Lung (tissue), 12 donors: ENCODE results near the gene BPIFB3. TPM values are rescaled to one million over a fixed set of nuclear protein-coding genes. Genes with fewer than 3 reads are reported as not detected.

Experiments used
- ATAC-seq: fragments of 200-7000 bp; cut with Tn5 transposase; one replicate; pipeline ENCODE4 v1.9.1; 2020; ENCODE audit warnings: moderate number of reproducible peaks; ENCODE audit not compliant: insufficient read depth, low FRiP score
- DNase-seq, 3 donors: peaks; one replicate each; pipeline ENCODE4 v3.0.0-alpha.2; 2013 to 2017
- H3K27ac ChIP-seq, 2 donors: one replicate each; pipeline ENCODE4 v1.5.1; 2013; ENCODE audit warnings: mild to moderate bottlenecking in 2 of 2, moderate library complexity in 2 of 2, control low read depth in 1 of 2, inconsistent platforms in 1 of 2, low read depth in 1 of 2, low read length in 1 of 2
- H3K27me3 ChIP-seq, 3 donors: one replicate each; pipeline ENCODE4 v1.5.1; 2013; ENCODE audit warnings: low read length in 2 of 3; ENCODE audit not compliant: control insufficient read depth in 3 of 3, insufficient read depth in 3 of 3
- H3K36me3 ChIP-seq, 4 donors: one replicate each; pipeline ENCODE4 v1.5.1; 2013; ENCODE audit warnings: low read length in 4 of 4, mild to moderate bottlenecking in 1 of 4, moderate library complexity in 1 of 4; ENCODE audit not compliant: control insufficient read depth in 4 of 4, insufficient read depth in 4 of 4
- H3K4me1 ChIP-seq, 5 donors: one replicate each; pipeline ENCODE4 v1.5.1; 2013; ENCODE audit warnings: low read length in 5 of 5, mild to moderate bottlenecking in 2 of 5, moderate library complexity in 1 of 5; ENCODE audit not compliant: control insufficient read depth in 5 of 5, insufficient read depth in 5 of 5
- H3K4me3 ChIP-seq: one replicate; pipeline ENCODE4 v1.5.1; 2013; ENCODE audit warnings: mild to moderate bottlenecking, control low read depth, moderate library complexity
- H3K9ac ChIP-seq, 2 donors: one replicate each; pipeline ENCODE4 v1.5.1; 2013; ENCODE audit warnings: low read length in 2 of 2, control low read depth in 1 of 2; ENCODE audit not compliant: insufficient read depth in 1 of 2
- H3K9me3 ChIP-seq, 4 donors: one replicate each; pipeline ENCODE4 v1.5.1; 2013; ENCODE audit warnings: low read length in 3 of 4, mild to moderate bottlenecking in 1 of 4, moderate library complexity in 1 of 4; ENCODE audit not compliant: control insufficient read depth in 4 of 4, insufficient read depth in 3 of 4
- WGBS, 2 donors: extraction: QIAGEN DNeasy Blood & Tissue Kit; methylation state at CpG; one replicate each; pipeline ENCODE4 v1.1.7; 2013; 5-methylcytosine and 5-hydroxymethylcytosine counted together
- polyA plus RNA-seq, 2 donors: library from polyadenylated mRNA; stranded (reverse); fragments of 200-250 nt; gene quantifications; one replicate each; pipeline ENCODE4 v1.2.1, GENCODE V29; 2013
- total RNA-seq, 2 donors: library from RNA; depleted of rRNA in 1 of 2; stranded (reverse); fragments of >200 nt in 1 of 2; gene quantifications; one replicate each; pipeline ENCODE4 v1.2.1, GENCODE V29; 2014 to 2021
- TF ChIP-seq, protein P1 (sequence below): IDR thresholded peaks from 2 replicates; pipeline ENCODE4 v1.5.1; 2012; ENCODE audit warnings: mild to moderate bottlenecking; ENCODE audit errors: control extremely low read depth, extremely low read depth
- donor health status: control.
- donor health status: control.
- donor health status: Bipolar disorder and iron deficiency.
- donor health status: healthy.
- donor health status: DM: yes; HTN: yes; CAD: no.

BPIFB3 gene
- total and polyA plus RNA-seq, 4 donors: not detected

DNA sequence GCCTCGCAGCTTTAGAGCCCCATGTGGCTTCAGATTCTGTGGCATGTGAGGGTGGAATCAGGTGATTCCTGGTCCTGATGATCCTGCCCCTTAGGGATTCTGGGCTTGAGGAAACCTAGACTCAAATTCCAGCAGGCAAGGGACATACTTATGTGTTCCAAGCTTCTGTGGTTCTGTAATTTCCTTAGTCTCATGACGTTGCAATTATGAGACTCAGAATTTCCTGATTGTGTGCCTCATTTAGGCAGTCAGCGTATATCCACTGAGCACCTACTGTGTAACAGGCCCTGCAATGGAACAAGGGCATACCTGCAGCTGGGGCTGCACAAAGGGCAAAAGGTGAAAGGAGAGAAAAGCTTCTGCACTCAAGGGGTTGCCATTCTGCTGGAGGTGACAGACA is 14.1 kb downstream of the BPIFB3 start:
- TF ChIP-seq, protein P1, sequence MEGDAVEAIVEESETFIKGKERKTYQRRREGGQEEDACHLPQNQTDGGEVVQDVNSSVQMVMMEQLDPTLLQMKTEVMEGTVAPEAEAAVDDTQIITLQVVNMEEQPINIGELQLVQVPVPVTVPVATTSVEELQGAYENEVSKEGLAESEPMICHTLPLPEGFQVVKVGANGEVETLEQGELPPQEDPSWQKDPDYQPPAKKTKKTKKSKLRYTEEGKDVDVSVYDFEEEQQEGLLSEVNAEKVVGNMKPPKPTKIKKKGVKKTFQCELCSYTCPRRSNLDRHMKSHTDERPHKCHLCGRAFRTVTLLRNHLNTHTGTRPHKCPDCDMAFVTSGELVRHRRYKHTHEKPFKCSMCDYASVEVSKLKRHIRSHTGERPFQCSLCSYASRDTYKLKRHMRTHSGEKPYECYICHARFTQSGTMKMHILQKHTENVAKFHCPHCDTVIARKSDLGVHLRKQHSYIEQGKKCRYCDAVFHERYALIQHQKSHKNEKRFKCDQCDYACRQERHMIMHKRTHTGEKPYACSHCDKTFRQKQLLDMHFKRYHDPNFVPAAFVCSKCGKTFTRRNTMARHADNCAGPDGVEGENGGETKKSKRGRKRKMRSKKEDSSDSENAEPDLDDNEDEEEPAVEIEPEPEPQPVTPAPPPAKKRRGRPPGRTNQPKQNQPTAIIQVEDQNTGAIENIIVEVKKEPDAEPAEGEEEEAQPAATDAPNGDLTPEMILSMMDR: no peak
- H3K27ac ChIP-seq: no peak overlapping the region
- 46 to 67% methylated on average over 3 of the region's 3 CpGs for WGBS, 2 donors
- H3K9me3 ChIP-seq: peaks cover 0 to 3% (median 0%) of the 10 kb centered on the region in 4 donors
- ATAC-seq (no peak), DNase-seq (no peak)
- no peaks in the 10 kb centered on the region for H3K36me3 ChIP-seq
- no peak overlapping the region for H3K4me3 ChIP-seq
- H3K4me1 ChIP-seq: no peaks in the 10 kb centered on the region
- no peak overlapping the region for H3K9ac ChIP-seq
- H3K27me3 ChIP-seq: peaks cover 0 to 1% (median 0%) of the 10 kb centered on the region in 3 donors

DNA sequence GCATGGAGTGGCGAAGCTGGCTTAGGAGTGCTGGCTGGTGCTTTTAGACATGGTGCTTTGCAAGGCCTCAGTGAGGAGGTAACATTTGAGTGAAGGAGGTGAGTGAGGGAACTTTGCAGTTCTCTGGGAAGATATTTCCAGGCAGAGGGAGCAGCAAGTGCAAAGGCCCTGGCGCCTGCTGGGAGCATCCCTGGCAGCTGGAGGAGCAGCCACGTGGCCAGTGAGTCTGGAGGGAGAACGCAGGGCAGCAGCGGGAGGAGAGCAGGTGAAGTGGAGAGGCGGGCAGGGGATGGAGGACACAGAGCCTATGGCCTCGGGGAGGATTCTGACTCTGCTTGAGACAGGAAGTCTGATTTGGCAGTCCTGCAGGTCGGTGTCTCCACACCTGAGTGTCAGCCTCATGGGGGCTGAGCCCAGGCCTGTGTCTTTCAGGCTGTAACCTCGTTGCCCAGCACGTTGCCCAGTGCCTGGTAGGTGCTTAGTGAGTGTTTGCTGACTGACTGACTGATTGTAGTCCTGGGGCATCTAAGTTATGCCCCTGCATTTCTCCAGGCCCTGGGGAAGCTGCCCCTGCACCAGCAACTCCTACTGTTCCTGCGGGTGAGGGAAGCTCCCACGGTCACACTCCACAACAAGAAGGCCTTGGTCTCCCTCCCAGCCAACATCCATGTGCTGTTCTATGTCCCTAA is 14.7 kb downstream of the BPIFB3 start:
- 82 to 92% methylated on average over 12 of the region's 12 CpGs for WGBS, 2 donors
- ATAC-seq: no peak
- H3K9ac ChIP-seq: no peak overlapping the region
- no peaks in the 10 kb centered on the region for H3K4me1 ChIP-seq
- H3K27me3 ChIP-seq: peaks cover 0 to 4% (median 0%) of the 10 kb centered on the region in 3 donors
- no peaks in the 10 kb centered on the region for H3K36me3 ChIP-seq
- no peak overlapping the region for H3K4me3 ChIP-seq
- H3K27ac ChIP-seq: no peak overlapping the region
- no peak for DNase-seq
- TF ChIP-seq, protein P1: no peak
- peaks cover 0 to 3% (median 0%) of the 10 kb centered on the region in 4 donors for H3K9me3 ChIP-seq

DNA sequence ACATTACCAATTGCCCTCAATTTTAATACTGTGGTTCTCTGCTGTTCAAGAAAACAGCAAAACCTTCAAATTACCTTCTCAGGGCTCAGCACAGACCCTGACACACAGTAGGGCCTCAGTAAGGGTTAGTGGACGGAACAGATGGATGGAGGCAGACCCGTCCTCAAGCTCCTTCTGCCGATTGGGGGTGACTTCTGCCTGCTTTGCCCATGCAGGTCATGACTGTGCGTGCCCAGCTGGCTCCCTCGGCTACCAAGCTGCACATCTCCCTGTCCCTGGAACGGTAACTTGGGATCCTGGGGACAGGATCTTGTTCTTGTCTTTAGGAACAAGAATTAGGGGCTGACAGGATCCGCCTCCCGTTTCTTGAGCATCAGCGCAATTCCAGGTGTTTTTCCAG is 16.0 kb downstream of the BPIFB3 start:
- TF ChIP-seq, protein P1: no peak
- H3K27me3 ChIP-seq: peaks cover 0 to 4% (median 0%) of the 10 kb centered on the region in 3 donors
- 88 to 94% methylated on average over 9 of the region's 9 CpGs for WGBS, 2 donors

More for the DNA sequence above, 16.0 kb downstream of the BPIFB3 start:
- H3K27ac ChIP-seq: no peak overlapping the region
- H3K4me1 ChIP-seq: no peaks in the 10 kb centered on the region
- H3K9ac ChIP-seq: no peak overlapping the region
- no peak for DNase-seq
- H3K4me3 ChIP-seq: no peak overlapping the region
- peaks cover 0 to 3% (median 0%) of the 10 kb centered on the region in 4 donors for H3K9me3 ChIP-seq
- no peak for ATAC-seq
- H3K36me3 ChIP-seq: no peaks in the 10 kb centered on the region
